B cell (primary cell): ENCODE measurements around the gene LRPPRC.

Source experiments
- EZH2 ChIP-seq: IDR thresholded peaks from 2 replicates; pipeline ENCODE4 v1.6.1; 2012; ENCODE audit warnings: borderline replicate concordance, low read depth, mild to moderate bottlenecking, moderate library complexity, low read length; ENCODE audit not compliant: insufficient read depth, poor library complexity, severe bottlenecking
- TF ChIP-seq, protein P1 (sequence below): fragments of 200-600 bp; IDR thresholded peaks from one replicate; pipeline ENCODE4 v1.8.0; 2022; ENCODE audit warnings: antibody characterized with exemption, mild to moderate bottlenecking

GRCh38 chr2:43943809-43944452 is 51.9 kb downstream of the LRPPRC start:
- TF ChIP-seq, protein P1, sequence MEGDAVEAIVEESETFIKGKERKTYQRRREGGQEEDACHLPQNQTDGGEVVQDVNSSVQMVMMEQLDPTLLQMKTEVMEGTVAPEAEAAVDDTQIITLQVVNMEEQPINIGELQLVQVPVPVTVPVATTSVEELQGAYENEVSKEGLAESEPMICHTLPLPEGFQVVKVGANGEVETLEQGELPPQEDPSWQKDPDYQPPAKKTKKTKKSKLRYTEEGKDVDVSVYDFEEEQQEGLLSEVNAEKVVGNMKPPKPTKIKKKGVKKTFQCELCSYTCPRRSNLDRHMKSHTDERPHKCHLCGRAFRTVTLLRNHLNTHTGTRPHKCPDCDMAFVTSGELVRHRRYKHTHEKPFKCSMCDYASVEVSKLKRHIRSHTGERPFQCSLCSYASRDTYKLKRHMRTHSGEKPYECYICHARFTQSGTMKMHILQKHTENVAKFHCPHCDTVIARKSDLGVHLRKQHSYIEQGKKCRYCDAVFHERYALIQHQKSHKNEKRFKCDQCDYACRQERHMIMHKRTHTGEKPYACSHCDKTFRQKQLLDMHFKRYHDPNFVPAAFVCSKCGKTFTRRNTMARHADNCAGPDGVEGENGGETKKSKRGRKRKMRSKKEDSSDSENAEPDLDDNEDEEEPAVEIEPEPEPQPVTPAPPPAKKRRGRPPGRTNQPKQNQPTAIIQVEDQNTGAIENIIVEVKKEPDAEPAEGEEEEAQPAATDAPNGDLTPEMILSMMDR: no peak
- no peak for TF ChIP-seq EZH2
